Fibroblast of mammary gland (primary cell): ENCODE data around the gene VIT.

Experiments
- DNase-seq: peaks from one replicate; pipeline ENCODE4 v3.0.0-alpha.2; 2010; ENCODE audit warnings: low read depth
- H3K4me3 ChIP-seq: 2 replicates; pipeline ENCODE4 v1.5.1; 2011; ENCODE audit warnings: low read depth, mild to moderate bottlenecking, low read length, moderate library complexity; ENCODE audit not compliant: control insufficient read depth
- CTCF ChIP-seq: conservative IDR thresholded peaks from 2 replicates; pipeline ENCODE4 v1.5.1; 2011; ENCODE audit warnings: low read depth, low read length, inconsistent platforms; ENCODE audit not compliant: control insufficient read depth, insufficient read depth

The VIT gene

DNA sequence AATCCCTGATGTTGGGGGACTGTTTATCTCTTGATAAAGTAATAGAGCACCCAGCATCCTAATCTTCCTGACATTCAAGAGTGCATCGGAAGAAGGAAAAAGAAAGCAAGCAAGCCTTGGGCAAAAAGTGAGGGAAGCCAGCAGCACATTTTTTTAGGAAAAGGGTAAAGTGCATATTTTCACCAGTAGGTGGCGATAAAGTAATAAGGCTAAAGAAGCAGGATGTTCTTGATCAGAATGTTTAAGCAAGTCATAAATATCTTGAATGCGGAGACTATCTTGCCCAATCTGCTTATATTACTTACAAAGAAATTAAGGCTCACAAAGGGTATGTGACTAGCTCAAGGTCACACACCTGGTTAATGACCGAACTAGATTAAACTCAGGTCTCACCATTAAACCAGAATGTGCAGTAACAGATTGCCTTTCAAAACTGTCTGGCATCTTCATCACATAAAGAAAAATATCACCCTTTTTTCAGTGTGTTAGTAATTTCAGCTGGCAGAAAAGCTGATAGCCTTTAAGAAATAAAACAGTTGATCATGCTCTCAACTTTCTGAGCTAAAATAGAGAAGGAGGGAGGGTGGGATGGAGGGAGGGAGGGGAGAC is 83.8 kb downstream of the VIT start:
- DNase-seq, result peak; percentile 70
- no peak overlapping the region for H3K4me3 ChIP-seq
- peak; percentile 91 for TF ChIP-seq CTCF

- TF ChIP-seq CTCF, result no peak
- no peak overlapping the region for H3K4me3 ChIP-seq
- peak; percentile 9 for DNase-seq
Observed at GRCh38 chr2:36781907-36782720, 85.6 kb downstream of the VIT start.

DNA sequence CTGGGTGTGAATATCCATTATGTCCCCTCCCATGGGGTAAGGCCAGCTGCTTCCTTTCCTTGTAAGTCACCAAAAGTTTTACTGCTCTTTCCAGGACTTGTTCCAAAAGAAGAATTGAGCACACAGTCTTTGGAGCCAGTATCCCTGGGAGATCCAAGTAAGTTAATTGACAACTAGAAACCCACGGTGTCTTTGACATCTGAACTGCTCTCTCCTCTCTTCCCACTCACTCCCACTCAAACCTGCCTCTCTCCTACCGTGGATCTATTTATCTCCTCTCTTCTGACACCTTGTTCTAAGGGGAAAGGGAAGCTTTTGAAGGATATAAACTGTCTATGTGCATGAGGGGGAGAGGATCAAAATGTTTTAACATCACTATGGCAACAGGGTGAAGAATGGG is 86.7 kb downstream of the VIT start:
- DNase-seq, result no peak
- no peak for TF ChIP-seq CTCF
- no peak overlapping the region for H3K4me3 ChIP-seq

DNA sequence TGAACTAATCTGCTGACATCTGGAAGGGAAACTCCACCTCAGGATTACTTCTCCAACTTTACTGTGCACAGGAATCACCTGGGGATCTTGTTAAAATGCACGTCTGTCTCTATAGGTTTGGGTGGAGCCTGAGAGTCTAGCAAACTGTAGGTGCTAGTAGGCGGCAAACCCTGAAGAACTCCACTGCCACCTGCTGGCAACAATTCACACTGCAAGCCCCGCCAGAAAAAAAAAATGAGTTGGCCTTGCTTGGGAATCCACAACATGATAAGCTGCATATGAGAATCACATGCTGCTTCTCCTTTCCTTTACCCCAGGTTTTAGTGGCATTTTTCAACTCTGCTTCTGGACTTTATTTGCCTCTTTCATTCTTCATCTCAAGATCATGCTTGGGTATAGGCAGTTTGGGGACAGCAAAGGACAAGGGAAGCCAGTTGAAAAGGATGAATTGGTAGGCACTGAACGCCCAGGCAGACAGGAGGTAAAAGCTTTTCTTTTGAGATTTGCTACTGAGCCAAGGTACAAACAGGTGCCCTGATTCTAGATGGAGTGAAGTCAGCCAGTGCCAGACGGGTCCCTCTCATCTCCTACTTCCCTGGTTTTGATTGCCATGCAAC is 88.8 kb downstream of the VIT start:
- peak; percentile 97 for TF ChIP-seq CTCF
- H3K4me3 ChIP-seq, result no peak overlapping the region
- DNase-seq, result peak; percentile 59

DNA sequence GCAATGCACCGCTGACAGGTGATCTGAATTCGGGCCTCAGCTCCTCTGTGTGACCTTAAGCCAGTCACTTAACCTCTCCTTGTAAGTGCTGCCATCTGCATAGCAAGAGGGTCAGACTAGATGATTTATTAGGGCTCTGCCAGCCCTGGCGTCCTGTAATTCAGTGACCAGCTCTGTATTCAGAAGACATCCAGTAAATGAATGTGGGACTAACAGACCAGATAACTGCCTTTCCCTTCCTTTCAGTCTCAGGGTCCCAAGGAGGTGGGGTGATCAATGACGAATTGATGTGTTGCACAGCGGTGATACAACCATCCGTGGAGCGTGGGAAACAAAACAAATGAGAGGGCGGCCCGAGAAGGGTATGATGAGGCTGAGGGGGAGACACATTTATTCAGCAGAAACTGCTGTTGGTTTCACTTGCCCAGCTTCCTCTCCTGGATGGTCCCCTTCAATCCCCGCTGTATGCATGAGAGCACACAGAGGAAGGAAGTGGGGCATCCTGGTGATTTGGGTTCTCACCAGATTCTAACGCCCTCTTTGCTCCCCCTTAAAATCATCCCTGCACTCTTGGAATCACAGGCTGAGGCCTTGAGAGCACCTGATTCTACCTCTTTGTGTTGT is 92.8 kb downstream of the VIT start:
- no peak for TF ChIP-seq CTCF
- DNase-seq, result no peak
- no peak overlapping the region for H3K4me3 ChIP-seq

DNA sequence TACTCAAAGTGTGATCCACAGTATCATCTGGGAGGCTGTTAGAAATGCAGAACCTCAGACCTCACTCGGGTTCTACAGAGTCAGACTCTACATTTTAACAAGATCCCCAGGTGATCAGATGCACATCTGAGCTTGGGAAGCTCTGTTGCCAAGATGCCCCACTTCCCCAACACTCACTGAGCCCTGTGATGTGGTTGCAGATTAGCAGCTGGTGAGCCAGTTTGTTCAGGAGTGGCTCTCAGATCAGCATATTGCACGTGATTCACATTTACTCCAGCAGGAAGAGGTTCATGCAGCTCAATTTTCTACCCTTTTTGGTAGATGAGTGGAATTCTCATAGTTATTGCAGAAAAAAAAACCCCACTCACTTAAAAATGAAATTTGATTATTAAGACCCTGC is 96.4 kb downstream of the VIT start:
- DNase-seq, result no peak
- TF ChIP-seq CTCF, result no peak
- H3K4me3 ChIP-seq, result no peak overlapping the region
